Measurements from ENCODE around the gene C16orf96.

DNA sequence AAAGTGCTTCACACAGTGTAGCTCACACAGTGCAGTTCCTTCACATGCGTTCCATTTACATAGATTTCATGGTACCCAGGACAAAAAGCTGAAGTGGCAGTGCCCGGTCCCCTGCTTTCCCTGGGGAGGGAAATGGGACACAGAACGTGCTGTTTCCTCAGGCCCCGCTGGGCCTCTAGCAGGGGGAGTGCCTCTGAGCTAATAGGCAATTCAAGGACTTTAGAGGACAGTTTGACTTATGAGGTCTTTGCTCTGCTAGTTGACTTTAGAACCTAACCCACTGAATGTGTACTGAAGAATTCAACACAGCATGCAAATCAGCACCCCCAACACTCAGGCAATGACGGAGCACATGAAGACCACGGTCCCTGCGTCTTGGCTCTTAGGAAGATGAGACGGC is 24.3 kb upstream of the C16orf96 start:
- TF ChIP-seq, protein P1, sequence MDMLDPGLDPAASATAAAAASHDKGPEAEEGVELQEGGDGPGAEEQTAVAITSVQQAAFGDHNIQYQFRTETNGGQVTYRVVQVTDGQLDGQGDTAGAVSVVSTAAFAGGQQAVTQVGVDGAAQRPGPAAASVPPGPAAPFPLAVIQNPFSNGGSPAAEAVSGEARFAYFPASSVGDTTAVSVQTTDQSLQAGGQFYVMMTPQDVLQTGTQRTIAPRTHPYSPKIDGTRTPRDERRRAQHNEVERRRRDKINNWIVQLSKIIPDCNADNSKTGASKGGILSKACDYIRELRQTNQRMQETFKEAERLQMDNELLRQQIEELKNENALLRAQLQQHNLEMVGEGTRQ (CRISPR knock-in tag; IDR thresholded peaks at IDR 0.05) = no peak
- TF ChIP-seq ZNF219 (CRISPR knock-in tag; IDR thresholded peaks at IDR 0.05; ENCODE audit: borderline replicate concordance) (no peak), ZNF416 (CRISPR knock-in tag; IDR thresholded peaks at IDR 0.05) (no peak), NR3C1 (CRISPR knock-in tag; conservative IDR thresholded peaks at IDR 0.05; ENCODE audit: low read depth) (no peak), IRF1 (CRISPR knock-in tag; IDR thresholded peaks at IDR 0.05) (no peak)
- TF ChIP-seq, protein P2, sequence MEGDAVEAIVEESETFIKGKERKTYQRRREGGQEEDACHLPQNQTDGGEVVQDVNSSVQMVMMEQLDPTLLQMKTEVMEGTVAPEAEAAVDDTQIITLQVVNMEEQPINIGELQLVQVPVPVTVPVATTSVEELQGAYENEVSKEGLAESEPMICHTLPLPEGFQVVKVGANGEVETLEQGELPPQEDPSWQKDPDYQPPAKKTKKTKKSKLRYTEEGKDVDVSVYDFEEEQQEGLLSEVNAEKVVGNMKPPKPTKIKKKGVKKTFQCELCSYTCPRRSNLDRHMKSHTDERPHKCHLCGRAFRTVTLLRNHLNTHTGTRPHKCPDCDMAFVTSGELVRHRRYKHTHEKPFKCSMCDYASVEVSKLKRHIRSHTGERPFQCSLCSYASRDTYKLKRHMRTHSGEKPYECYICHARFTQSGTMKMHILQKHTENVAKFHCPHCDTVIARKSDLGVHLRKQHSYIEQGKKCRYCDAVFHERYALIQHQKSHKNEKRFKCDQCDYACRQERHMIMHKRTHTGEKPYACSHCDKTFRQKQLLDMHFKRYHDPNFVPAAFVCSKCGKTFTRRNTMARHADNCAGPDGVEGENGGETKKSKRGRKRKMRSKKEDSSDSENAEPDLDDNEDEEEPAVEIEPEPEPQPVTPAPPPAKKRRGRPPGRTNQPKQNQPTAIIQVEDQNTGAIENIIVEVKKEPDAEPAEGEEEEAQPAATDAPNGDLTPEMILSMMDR (IDR thresholded peaks at IDR 0.05) = no peak

All from WTC11 (cell line).